Measurements from ENCODE around the gene KRTAP10-3. TPM values are rescaled to one million over a fixed set of nuclear protein-coding genes. Genes with fewer than 3 reads are reported as not detected.
A peak's percentile ranks its signal among the peaks of the same experiment; 100 is the strongest.

The KRTAP10-3 gene
- total and polyA plus RNA-seq, 8 donors: not detected

GRCh38 chr21:44568667-44569556 lies 10.3 kb upstream of the KRTAP10-3 start:
- FAIRE-seq (no peak), ATAC-seq (no peak), DNase-seq (no peak)
- WGBS, 2 donors: 58 to 64% methylated on average over 27 of the region's 27 CpGs
- no peak overlapping the region for H3K4me3 ChIP-seq
- no peaks in the 10 kb centered on the region for H3K4me1 ChIP-seq
- H3K36me3 ChIP-seq: no peaks in the 10 kb centered on the region
- no peaks in the 10 kb centered on the region for H3K9me3 ChIP-seq
- H3K27me3 ChIP-seq: no peaks in the 10 kb centered on the region
- intact Hi-C loops (cut with DNase I): no loop called here
- no peak for TF ChIP-seq CTCF (IDR thresholded peaks at IDR 0.05)
- no peak overlapping the region for H3K27ac ChIP-seq

DNA sequence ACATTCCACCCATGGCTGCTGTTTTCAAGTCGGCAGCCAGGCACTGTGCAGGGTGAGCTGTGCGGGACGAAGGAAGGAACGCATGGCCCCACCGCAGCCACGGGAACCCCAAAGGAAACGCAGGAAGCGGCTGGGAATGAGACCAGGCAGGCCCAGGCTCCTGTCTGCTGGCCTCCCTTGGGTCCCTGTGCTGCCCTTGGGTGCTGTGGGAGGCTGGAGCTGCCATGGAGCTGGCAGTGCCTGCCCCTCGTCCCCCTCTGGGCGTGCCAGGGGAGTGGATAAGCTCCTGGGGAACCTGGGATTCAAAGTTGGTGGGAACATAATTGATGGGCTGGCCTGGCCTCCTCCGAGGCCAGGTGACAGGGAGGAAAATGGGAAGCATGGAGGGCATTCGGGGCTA lies 9.7 kb upstream of the KRTAP10-3 start:
- ATAC-seq: no peak
- Histone ChIP-seq H3K9me3 (no peaks in the 10 kb centered on the region), H3K36me3 (no peaks in the 10 kb centered on the region), H3K4me3 (no peak overlapping the region), H3K4me1 (no peaks in the 10 kb centered on the region), H3K27me3 (no peaks in the 10 kb centered on the region), H3K27ac (no peak overlapping the region)
- no peak for DNase-seq
- intact Hi-C loops (cut with DNase I): no loop called here
- no peak for TF ChIP-seq CTCF (IDR thresholded peaks at IDR 0.05)
- no peak for FAIRE-seq
- WGBS, 2 donors: 59 to 69% methylated on average over 12 of the region's 12 CpGs

GRCh38 chr21:44567481-44568171 lies 9.0 kb upstream of the KRTAP10-3 start:
- intact Hi-C loops (cut with DNase I): no loop called here
- Histone ChIP-seq H3K4me3 (no peak overlapping the region), H3K27ac (no peak overlapping the region), H3K9me3 (no peaks in the 10 kb centered on the region), H3K4me1 (no peaks in the 10 kb centered on the region), H3K36me3 (no peaks in the 10 kb centered on the region), H3K27me3 (no peaks in the 10 kb centered on the region)
- WGBS, 2 donors: 72 to 83% methylated on average over 18 of the region's 18 CpGs
- TF ChIP-seq CTCF (IDR thresholded peaks at IDR 0.05): no peak
- no peak for DNase-seq
- no peak for ATAC-seq
- FAIRE-seq: no peak

GRCh38 chr21:44566403-44566802 lies 7.8 kb upstream of the KRTAP10-3 start:
- TF ChIP-seq CTCF (IDR thresholded peaks at IDR 0.05): no peak
- DNase-seq (no peak), ATAC-seq (no peak), FAIRE-seq (peak; percentile 9)
- H3K4me3 ChIP-seq: no peak overlapping the region
- 17 to 19% methylated on average over 1 of the region's 1 CpG for WGBS, 2 donors
- H3K4me1 ChIP-seq: no peaks in the 10 kb centered on the region
- H3K27ac ChIP-seq: no peak overlapping the region
- intact Hi-C loops (cut with DNase I): no loop called here
- no peaks in the 10 kb centered on the region for H3K27me3 ChIP-seq
- H3K9me3 ChIP-seq: no peaks in the 10 kb centered on the region
- H3K36me3 ChIP-seq: no peaks in the 10 kb centered on the region

Measured in pancreas (tissue), 10 donors.